ENCODE measurements around the gene KCNH5. TPM values are rescaled to one million over a fixed set of nuclear protein-coding genes. Genes with fewer than 3 reads are reported as not detected.

KCNH5 gene
- total RNA-seq, 4 donors from 2014 or later, result under 0.01 to 0.23 (median 0.12) TPM

DNA sequence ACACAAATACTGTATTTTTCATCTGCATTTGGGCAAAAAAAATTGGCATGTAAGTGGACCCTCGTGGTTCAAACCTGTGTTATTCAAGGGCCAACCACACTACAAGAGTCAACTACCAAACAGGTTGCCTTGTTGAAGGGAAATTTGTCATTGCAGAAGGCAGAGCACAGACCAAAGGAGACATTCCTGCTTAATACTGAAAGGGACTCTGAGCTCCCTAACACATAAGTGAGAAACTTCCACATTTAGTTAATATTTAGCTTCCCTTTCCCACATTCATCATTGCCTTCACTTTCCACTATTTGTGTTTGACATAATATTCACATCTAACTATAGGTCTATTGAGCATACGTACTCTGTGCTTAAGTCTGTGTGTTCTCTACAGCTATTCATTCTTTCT lies 266.9 kb downstream of the KCNH5 start:
- peaks cover 0 to 42% (median 19%) of the 10 kb centered on the region in 4 donors for H3K4me1 ChIP-seq
- no peak for DNase-seq (ENCODE audit: extremely low spot score)
- no peaks in the 10 kb centered on the region for H3K27me3 ChIP-seq
- TF ChIP-seq POLR2AphosphoS5 (IDR thresholded peaks at IDR 0.05) (no peak), POLR2A (IDR thresholded peaks at IDR 0.05; ENCODE audit: low read depth) (no peak), EP300 (IDR thresholded peaks at IDR 0.05) (no peak)
- TF ChIP-seq, protein P1, sequence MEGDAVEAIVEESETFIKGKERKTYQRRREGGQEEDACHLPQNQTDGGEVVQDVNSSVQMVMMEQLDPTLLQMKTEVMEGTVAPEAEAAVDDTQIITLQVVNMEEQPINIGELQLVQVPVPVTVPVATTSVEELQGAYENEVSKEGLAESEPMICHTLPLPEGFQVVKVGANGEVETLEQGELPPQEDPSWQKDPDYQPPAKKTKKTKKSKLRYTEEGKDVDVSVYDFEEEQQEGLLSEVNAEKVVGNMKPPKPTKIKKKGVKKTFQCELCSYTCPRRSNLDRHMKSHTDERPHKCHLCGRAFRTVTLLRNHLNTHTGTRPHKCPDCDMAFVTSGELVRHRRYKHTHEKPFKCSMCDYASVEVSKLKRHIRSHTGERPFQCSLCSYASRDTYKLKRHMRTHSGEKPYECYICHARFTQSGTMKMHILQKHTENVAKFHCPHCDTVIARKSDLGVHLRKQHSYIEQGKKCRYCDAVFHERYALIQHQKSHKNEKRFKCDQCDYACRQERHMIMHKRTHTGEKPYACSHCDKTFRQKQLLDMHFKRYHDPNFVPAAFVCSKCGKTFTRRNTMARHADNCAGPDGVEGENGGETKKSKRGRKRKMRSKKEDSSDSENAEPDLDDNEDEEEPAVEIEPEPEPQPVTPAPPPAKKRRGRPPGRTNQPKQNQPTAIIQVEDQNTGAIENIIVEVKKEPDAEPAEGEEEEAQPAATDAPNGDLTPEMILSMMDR (IDR thresholded peaks at IDR 0.05), result no peak
- WGBS, result 76% methylated on average over 2 of the region's 2 CpGs
- H3K9me3 ChIP-seq, result no peaks in the 10 kb centered on the region
- H3K4me3 ChIP-seq, result no peak overlapping the region
- H3K27ac ChIP-seq (replicated peaks in 1 of 4), result peak overlapping the region in 1 of 4 donors; percentile 67
- intact Hi-C loops (cut with DNase I), result no loop called here
- no peaks in the 10 kb centered on the region for H3K36me3 ChIP-seq

DNA sequence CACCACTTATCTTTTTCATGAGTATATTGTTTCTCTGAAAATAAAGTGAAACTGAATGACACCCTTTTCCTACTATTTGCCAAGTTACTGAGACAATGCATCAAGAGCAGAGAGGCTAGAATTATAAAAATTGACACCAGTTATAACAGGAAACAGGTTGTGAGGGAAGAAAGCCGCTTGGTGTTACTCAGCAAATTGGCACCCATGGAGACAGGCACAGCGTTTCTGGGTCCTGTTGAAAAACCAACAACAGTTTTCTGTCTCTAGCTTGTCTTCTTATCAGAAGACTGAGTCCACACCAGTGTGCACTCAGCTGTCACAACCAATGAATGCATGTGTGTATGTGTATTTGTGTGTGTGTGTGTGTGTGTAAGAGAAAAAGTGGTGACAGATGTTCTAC lies 267.7 kb downstream of the KCNH5 start:
- Histone ChIP-seq H3K27me3 (no peaks in the 10 kb centered on the region), H3K36me3 (no peaks in the 10 kb centered on the region), H3K4me1 (peaks cover 0 to 42% (median 19%) of the 10 kb centered on the region in 4 donors), H3K27ac (replicated peaks in 1 of 4) (peak overlapping the region in 2 of 4 donors; percentile 58 to 67), H3K4me3 (no peak overlapping the region), H3K9me3 (no peaks in the 10 kb centered on the region)
- intact Hi-C loops (cut with DNase I), result no loop called here
- no peak for TF ChIP-seq POLR2A (IDR thresholded peaks at IDR 0.05; ENCODE audit: low read depth)
- 51% methylated on average over 2 of the region's 2 CpGs for WGBS
- DNase-seq (ENCODE audit: extremely low spot score), result no peak

DNA sequence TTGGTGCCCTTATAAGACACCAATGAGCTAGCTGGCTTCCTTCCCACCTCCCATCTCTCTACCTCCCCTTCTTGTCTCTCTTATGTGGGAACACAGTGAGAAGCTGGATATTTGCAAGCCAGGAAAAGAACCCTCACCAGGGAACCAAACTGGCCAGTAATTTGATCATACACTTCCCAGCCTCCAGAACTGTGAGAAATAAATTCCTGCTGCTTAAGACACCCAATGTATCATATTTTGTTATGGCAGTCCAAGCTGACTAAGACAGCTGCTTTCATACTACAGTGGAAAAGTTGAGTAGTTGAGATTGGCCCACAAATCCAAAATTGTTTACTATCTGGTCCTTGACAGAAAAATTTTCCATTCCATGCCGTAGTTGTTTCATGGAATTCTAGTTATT lies 269.0 kb downstream of the KCNH5 start:
- H3K4me1 ChIP-seq, result peaks cover 0 to 46% (median 19%) of the 10 kb centered on the region in 4 donors
- DNase-seq (ENCODE audit: extremely low spot score), result no peak
- no peaks in the 10 kb centered on the region for H3K9me3 ChIP-seq
- intact Hi-C loops (cut with DNase I), result no loop called here
- H3K4me3 ChIP-seq, result no peak overlapping the region
- H3K36me3 ChIP-seq, result no peaks in the 10 kb centered on the region
- H3K27me3 ChIP-seq, result no peaks in the 10 kb centered on the region
- TF ChIP-seq POLR2A (IDR thresholded peaks at IDR 0.05; ENCODE audit: low read depth) (no peak), EP300 (IDR thresholded peaks at IDR 0.05) (no peak), POLR2AphosphoS5 (IDR thresholded peaks at IDR 0.05) (no peak)
- TF ChIP-seq, protein P1 (IDR thresholded peaks at IDR 0.05), result no peak
- H3K27ac ChIP-seq (replicated peaks in 1 of 4), result peak overlapping the region in 2 of 4 donors; percentile 58 to 67
- WGBS, result 53% methylated on average over 1 of the region's 1 CpG

DNA sequence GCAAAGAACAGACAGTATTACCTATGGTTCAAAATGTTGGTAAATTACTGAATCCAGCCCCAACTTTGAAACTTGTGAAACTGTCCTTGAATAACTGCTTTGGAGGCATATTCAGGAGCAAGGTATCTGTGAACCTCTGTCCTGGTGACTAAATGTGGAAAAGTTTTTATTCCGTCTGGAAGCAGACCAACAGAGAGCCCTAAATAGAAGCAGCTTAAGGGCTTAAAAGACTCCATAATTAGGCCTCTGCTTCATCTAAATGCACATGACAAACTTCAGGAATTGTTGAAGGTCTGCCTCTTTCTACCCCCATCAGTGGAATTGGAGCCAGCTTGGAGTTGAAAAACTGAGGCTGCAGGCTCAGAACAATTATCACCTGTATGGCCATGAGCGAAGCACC lies 276.5 kb downstream of the KCNH5 start:
- 61% methylated on average over 2 of the region's 2 CpGs for WGBS
- no peaks in the 10 kb centered on the region for H3K9me3 ChIP-seq
- H3K4me1 ChIP-seq, result peaks cover 0 to 21% (median 3%) of the 10 kb centered on the region in 4 donors
- no peak for TF ChIP-seq EP300 (IDR thresholded peaks at IDR 0.05)
- no peak for TF ChIP-seq POLR2A (IDR thresholded peaks at IDR 0.05; ENCODE audit: low read depth)
- TF ChIP-seq, protein P1 (IDR thresholded peaks at IDR 0.05), result no peak
- no peak for TF ChIP-seq POLR2AphosphoS5 (IDR thresholded peaks at IDR 0.05)
- no peak for DNase-seq (ENCODE audit: extremely low spot score)
- H3K27ac ChIP-seq (replicated peaks in 1 of 4), result peak overlapping the region in 2 of 4 donors; percentile 1 to 31
- no peaks in the 10 kb centered on the region for H3K27me3 ChIP-seq
- intact Hi-C loops (cut with DNase I), result no loop called here
- H3K36me3 ChIP-seq, result no peaks in the 10 kb centered on the region
- H3K4me3 ChIP-seq, result no peak overlapping the region

DNA sequence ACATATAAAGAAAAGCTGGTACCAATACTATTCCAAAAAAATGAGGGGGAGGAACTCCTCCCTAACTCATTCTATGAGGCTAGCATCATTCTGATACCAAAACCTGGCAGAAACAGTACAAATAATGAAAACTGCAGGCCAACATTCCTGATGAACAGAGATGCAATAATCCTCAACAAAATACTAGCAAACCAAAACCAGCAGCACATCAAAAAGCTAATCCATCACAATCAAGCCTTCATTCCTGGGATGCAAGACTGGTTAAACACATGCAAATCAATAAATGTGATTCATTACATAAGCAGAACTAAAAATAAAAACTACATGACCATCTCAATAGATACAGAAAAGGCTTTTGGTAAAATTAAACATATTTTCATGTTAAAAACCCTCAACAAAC lies 281.3 kb downstream of the KCNH5 start:
- intact Hi-C loops (cut with DNase I), result no loop called here
- H3K27me3 ChIP-seq, result no peaks in the 10 kb centered on the region
- no peaks in the 10 kb centered on the region for H3K36me3 ChIP-seq
- no peak overlapping the region for H3K27ac ChIP-seq (replicated peaks in 1 of 4)
- no peak for DNase-seq (ENCODE audit: extremely low spot score)
- H3K4me1 ChIP-seq, result peaks cover 0 to 20% (median under 1%) of the 10 kb centered on the region in 4 donors
- no peak for TF ChIP-seq POLR2A (IDR thresholded peaks at IDR 0.05; ENCODE audit: low read depth)
- TF ChIP-seq, protein P1 (IDR thresholded peaks at IDR 0.05), result no peak
- TF ChIP-seq POLR2AphosphoS5 (IDR thresholded peaks at IDR 0.05), result no peak
- TF ChIP-seq EP300 (IDR thresholded peaks at IDR 0.05), result no peak
- H3K4me3 ChIP-seq, result no peak overlapping the region
- H3K9me3 ChIP-seq, result no peaks in the 10 kb centered on the region
